GM04504 (cell line): Measurements from ENCODE around the gene ATP6V0D1.

Experiments
- DNase-seq: peaks from one replicate; pipeline ENCODE4 v3.0.0-alpha.2; 2012; ENCODE audit warnings: low read depth

The ATP6V0D1 gene

GRCh38 chr16:67392301-67393059 is 88.5 kb downstream of the ATP6V0D1 start:
- no peak for DNase-seq

GRCh38 chr16:67391424-67392300 is 89.3 kb downstream of the ATP6V0D1 start:
- DNase-seq: no peak

GRCh38 chr16:67390816-67391423 is 90.0 kb downstream of the ATP6V0D1 start:
- no peak for DNase-seq

- no peak for DNase-seq
Observed at GRCh38 chr16:67389911-67390815, 90.8 kb downstream of the ATP6V0D1 start.

GRCh38 chr16:67388591-67388990 is 92.4 kb downstream of the ATP6V0D1 start:
- no peak for DNase-seq

GRCh38 chr16:67388191-67388590 is 92.8 kb downstream of the ATP6V0D1 start:
- no peak for DNase-seq
